HPDE6-E6E7 (cell line): ENCODE results near the gene SULT4A1.
"Not testable (repeated sequence)": the region's sequence is repeated elsewhere in the genome, so short reads cannot be mapped to it uniquely, and the experiment has no call there.

Experiments used
- DNase-seq: peaks from one replicate; pipeline ENCODE4 v3.0.0; 2011; ENCODE audit warnings: missing footprints; ENCODE audit errors: extremely low spot score

Gene SULT4A1, protein sequence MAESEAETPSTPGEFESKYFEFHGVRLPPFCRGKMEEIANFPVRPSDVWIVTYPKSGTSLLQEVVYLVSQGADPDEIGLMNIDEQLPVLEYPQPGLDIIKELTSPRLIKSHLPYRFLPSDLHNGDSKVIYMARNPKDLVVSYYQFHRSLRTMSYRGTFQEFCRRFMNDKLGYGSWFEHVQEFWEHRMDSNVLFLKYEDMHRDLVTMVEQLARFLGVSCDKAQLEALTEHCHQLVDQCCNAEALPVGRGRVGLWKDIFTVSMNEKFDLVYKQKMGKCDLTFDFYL

DNA sequence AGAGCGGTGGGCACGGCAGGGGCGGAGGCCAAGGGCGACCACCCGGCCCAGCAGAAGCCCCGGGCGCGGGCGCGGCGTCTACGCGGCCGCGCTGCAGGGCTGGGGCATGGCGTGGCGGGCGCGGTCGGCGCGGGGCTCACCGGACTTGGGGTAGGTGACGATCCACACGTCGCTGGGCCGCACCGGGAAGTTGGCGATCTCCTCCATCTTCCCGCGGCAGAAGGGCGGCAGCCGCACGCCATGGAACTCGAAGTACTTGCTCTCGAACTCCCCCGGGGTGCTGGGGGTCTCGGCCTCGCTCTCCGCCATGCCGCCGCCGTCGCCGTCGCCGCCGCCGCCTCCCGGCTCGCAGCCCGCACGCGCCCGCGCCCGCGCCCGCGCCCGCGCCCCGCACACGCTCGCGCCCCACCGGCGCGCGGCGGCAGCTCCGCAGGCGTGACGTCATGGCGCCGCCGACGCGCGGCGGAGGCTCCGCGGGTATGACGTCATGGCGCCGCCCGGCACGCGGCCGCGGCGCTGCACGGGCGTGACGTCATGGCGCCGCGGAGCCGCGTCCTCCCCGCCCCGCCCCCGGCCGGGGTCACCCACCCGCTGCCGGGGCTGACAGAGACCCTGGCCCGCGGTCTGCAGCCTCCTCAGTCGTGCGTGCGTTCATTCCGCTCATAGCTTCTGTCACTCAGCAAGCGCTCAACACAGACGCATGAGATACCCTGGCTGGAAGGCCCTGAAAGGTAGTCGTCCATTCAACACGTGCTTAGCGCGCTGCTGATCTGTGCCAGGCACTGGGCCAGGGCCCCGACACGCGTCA, at the start of gene SULT4A1:
Gene SULT4A1 (minus strand): TSS at position 440 of the 808 bp plus-strand sequence. CDS start 131 bp downstream, at position 309.
- DNase-seq: no peak

DNA sequence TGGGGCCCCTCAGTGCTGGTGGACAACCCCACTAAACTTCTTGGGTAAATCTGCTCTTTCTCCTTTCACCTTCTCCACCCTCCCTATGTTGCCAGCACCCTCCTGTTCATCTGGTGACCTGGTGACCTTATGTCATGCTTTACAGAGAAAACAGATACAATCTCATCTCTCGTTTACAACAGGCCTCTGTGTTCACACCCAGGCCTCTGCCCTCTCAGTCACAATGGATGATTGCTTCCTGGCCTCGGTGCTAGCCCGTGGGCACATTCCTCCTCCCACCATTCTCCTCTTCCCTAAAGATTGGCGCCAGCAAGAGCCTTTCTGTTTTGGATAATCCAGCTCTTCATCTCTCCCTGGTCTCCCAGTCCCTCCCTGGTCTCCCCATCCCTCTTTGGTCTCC, 49.0 kb upstream of the SULT4A1 start:
- no peak for DNase-seq

DNA sequence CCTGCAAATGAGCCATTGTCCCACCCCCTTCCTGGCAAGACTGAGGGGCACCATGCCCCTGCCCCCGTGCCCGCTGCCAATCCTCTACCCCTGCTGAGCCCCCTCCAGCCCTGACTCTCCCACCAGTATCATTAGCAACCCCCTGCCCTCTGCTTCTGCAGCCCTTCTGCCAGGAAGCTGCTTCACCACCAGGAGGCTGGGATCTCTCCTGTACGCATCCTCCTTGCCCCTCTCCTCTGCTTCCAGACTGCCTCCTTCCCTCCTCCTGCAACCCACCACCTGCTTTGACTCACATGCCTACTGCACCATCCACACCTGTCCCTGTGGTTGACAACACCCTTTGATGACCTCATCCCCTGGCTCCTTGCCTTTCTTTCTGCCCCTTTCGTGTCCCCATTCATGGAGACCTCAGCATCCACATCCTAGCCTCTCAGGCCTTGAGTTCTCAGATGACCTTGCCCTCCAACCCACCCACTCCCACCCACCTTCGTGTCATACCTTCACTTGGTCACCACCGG, 47.9 kb upstream of the SULT4A1 start:
- no peak for DNase-seq

DNA sequence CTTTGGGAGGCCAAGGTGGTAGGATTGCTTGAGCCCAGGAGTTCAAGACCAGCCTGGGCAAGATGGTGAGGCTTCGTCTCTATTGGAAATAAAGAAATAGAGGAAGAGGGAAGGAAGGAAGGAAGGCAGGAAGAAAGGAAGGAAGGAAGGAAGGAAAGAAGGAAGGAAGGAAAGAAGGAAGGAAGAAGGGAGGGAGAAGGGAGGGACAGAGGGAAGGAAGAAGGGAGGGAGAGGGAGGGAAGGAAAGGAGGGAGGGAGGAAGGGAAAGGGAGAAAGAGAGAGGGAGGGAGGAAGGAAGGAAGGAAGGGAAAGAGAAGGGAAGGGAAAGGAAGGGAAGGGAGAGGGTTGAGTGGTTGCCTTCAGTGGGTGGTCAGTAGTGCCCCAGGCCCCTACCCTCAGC, 47.4 kb upstream of the SULT4A1 start:
- no peak for DNase-seq

DNA sequence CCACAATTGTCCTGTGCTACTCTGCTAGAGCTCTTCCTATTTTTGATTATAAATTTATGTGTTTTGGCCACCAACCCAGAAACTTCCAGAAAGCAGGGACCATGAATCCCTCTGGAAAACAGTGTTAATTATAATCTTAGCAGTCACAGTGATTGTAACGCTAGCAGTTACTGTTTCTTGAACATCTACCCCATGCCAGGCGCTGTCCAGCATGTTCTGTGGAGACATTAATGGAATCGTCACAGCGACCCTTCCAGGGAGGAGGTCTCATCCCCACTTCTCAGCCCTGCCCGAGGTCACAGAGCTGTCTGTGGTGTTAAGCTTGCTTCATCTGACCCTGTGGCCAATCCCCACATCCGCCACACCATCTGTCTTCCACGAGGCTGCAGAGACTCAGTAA, 43.4 kb upstream of the SULT4A1 start:
- no peak for DNase-seq

DNA sequence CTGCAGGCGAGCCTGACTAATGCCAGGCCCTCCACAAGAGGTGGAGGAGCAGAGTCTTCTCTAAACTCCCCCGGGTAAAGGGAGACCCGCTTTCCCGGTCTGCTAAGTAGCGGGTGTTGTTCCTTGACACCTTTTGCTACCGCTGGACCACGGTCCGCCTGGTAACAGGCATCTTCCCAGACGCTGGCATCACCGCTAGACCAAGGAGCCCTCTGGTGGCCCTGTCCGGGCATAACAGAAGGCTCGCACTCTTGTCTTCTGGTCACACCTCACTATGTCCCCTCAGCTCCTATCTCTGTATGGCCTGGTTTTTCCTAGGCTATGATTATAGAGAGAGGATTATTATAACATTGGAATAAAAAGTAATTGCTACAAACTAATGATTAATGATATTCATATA, 42.1 kb upstream of the SULT4A1 start:
- DNase-seq: not testable (repeated sequence)

DNA sequence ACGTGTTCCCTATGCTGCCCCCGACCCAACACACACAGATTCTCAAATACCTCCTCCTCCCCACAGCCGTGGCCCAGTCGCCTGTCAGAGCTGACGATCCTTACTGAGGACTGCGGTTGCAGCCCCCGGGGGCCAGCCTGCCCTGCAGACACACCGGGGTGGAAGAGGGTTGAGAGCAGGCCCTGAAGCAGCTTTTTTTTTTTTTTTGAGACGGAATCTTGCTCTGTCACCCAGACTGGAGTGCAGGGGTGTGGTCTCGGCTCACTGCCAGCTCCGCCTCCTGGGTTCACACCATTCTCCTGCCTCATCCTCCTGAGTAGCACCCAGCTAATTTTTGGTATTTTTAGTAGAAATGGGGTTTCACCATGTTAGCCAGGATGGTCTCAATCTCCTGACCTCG, 40.7 kb upstream of the SULT4A1 start:
- not testable (repeated sequence) for DNase-seq

DNA sequence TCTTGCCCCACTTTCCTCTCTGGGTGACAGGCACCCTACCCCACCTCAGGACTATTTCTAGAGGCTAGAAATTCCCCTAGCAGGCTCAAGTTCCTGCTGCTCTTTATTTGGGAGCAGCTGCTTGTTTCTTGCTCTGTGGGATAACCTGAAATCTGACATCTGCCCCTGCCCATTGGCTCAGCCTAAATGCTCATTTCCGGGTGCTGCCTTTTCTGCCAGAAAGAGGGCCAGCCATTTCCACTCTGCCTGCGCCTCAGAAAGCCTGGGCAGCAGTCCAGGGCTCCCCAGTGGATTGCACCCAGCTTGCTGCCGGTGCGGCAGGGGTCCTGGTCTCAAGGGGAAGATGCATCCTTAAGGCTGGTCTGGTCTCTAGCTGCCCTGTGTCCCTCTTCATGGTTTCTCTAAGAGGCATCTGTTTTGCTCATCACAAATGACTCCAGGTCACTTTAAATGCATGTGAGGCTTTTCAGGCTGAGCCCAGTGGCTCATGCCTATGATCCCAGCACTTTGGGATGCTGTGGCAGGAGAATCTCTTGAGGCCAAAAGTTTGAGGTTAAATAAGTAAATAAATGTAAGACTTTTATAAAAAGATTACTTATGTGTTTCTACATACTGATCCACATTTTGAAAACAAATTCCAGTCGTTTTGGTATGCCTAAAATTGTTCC, 39.8 kb upstream of the SULT4A1 start:
- DNase-seq: no peak

DNA sequence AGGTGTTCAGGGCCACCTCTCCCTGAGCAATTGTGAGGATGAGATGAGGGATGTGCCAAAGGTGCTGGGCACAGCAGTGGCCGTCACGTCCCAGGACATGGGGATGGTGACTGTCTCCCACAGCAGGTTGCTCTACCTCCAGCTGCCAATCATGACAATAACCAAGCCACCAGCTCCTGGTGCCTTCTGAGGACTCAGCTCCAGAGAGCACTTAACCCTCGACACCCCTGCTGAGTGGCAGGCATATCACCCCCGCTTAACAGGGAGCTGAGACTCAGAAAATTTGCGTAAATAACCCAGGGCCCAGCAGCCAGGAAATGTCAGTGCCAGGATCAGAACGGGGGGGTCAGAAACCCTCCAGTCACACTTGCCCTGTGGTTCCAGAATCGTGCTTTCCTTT, 37.9 kb upstream of the SULT4A1 start:
- DNase-seq: no peak

DNA sequence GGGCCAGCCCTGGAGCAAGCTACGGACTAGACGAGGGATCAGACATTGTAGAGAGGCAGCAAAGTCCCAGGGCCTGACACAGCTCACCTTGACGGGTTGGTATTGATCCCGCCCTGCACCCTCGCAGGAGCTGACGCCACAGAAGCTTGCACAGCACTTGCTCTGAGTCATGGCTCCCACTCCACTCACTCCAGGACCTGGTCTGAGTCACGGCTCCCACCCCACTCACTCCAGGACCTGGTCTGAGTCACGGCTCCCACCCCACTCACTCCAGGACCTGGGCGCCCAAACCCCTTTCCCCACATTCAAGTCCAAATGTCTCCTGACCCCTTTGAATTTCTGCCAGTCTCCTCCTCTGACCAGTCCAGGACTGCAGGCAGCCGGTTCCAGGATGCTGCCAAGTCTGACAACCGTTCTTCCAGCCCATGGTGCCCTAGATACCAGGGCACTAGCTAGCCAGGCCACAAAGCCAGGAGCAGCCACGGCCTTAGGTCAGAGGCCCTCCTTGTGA, 35.5 kb upstream of the SULT4A1 start:
- DNase-seq: peak; percentile 58

DNA sequence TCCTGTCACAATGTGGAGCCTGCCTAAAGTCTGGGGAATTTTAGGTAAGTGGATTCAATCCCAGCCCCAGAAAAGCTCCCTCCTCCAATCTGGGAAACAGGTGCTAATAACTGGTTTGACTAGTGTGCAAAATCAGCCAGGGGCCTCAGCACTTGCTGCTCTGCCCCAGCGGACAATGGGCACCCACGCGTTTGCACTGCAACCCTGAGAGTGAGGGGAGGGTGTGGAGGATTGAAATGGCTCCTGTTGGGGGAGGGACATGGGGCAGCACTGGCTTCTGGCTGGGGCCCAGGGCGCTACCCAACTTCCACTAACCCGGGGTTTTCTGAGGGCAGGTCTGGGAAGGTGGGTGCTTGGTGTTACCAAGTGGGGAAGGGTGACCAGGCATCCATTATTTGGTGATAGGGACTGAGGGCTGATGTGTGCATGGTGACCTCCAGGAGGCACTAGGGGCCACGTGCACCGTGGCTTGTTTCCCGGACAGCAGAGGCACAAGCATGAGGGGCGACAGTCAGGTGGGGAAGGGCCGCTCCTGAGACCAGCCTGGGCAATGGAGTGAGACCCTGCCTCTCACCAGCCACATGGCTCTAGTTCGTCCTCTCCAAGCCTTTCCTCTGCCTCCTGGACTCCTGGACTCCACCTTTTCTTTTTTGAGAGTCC, 33.8 kb upstream of the SULT4A1 start:
- no peak for DNase-seq

DNA sequence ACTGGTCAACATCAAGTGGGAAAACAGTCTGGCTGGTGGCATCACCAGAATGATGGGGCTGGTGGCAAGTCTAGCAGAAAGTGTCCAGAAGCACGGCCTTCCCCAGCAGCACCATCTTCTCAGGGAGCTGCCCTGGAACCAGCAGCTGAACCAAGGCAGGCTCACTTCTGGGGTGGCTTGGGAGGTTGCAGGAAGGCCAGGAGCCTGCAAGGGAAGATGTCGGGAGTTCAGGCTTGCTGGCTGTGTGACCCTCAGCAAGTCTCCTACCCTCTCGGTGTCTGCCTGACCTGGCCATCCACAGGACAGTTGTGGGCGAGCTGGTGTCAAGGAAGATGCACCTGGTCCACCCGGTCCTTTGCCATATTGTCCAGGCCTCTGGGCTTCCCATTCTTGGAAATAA, 31.8 kb upstream of the SULT4A1 start:
- DNase-seq: no peak

DNA sequence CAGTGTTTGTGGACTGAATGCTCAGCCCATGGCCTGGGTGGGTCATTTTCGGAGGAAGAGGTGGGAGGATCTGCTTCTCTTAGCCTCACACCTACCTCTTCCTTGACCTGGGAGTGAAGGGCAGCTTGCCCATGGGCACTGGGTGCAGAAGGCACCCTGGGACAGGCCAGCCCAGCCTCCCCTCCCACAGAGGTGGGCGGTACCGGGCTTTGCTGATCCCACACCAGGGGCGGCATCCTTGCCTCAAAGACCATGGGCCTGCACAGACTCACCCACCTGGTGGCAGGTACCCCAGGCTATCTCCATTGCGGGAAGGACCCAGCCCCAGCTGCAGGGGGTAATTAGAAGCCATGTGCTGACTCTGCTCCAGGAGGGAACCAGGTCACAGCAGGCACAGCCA, 31.0 kb upstream of the SULT4A1 start:
- no peak for DNase-seq

DNA sequence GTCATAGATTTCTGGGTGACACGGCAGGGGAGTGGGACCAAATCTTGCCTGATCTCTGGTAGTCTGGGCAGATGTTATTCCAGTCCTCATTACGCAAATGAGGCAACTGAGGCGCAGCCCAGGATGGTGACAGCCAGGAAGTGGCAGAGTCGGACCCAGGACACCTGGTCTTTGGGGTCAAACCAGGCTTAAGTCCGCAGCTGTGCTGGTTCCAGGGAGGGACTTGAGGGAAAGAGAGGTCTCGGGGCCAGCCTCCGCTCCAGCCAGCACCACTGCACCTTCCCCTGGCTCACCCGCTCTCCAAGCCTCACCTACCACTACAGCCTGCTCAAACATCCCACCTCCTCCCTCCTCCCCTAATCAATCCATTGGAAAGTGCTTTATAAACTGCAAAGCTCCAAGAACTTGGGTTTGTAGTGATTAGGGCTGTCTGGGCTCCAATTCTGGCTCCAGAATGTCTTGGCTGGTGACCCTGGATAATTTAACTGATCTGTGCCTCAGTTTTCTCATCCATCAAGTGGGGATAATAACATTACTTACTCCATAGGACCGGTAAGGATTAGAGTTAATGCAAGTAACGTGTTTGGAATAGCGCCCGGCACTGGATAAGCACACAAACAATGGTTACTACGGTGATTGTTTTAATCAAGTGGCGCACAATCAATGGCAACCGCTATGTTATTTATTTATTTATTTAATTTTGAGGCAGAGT, 30.0 kb upstream of the SULT4A1 start:
- no peak for DNase-seq

DNA sequence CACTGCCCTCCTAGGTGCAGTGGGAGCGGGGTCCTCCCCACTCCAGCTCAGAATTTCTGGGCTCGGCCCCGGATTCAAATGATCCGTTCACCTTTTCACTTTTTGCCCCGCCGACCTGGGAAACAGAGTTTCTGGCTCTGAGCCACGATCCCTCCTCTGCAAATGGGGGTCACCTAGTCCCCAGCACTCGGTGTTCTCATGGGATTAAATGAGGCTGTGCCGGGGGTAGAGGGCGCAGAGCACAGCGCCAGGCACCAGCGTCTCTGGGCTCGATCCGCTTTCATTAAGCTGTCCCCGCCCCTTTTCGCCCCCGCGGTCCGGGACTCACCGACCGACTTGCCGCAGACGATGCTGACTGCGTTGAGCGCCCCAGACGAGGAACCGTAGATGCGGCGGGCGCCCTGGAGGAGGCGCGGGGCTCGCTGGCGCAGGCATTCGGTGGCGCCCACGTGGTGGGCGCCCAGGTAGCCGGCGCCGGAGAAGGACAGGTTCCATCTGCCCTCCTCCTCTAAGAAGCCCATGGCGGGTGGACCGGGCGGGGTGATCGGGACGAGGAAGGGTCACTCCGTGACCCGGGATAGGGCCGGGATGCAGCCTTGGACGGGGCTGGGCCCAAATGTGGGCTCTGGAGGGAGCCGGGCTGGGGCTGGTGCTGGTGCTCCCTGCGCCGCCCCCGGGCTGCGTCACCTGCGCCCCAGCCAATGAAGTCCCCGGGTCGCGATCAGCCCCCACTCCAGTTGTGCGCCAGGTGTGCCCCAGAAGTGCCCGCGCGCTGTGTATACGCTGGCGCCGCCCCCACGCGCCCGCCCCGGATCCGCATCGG, 29.3 kb upstream of the SULT4A1 start, which contains the start of gene PNPLA5:
Gene PNPLA5 (minus strand): TSS at position 654 of the 823 bp plus-strand sequence. CDS start 133 bp downstream, at position 521.
- DNase-seq: no peak

DNA sequence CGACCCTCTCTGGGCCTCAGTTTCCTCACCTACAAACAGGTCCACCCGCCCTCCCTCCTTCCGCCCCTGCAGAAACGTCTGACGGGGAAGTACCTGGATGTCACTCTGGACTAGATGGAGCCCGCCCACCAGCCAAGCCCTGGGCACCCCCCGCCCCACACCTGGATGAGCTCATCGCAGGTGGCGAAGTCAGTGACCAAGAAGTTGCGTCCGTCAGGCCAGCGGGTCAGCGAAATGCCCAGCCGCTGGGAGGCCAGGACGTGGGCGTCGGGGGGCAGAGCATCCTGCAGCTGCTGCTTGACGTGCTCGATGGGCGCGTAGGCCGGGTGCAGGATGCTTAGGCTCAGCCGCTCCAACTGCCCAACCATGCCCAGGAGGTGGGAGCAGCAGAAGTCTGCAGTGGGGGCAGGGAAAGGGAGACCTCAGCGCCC, 28.6 kb upstream of the SULT4A1 start:
- no peak for DNase-seq

DNA sequence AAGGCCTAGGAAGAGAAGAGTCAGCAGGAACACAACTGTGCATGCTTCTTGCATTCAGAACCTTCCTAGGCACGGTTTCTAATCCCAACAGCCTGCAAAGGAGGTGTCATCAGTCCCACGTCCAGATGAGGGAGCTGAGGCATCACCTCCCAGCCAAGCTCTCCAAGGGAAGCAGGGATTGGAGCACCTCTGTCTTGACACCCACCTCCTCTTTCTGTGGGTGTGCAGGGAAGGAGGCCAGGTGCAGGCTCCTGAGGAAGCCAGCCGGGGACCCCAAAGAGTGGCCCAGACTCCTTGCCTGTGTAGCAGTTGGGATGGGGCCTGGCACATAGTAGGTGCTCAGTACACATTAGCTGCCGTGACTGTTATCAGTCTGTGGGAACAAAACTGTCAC, 27.5 kb upstream of the SULT4A1 start:
- DNase-seq: peak; percentile 27

DNA sequence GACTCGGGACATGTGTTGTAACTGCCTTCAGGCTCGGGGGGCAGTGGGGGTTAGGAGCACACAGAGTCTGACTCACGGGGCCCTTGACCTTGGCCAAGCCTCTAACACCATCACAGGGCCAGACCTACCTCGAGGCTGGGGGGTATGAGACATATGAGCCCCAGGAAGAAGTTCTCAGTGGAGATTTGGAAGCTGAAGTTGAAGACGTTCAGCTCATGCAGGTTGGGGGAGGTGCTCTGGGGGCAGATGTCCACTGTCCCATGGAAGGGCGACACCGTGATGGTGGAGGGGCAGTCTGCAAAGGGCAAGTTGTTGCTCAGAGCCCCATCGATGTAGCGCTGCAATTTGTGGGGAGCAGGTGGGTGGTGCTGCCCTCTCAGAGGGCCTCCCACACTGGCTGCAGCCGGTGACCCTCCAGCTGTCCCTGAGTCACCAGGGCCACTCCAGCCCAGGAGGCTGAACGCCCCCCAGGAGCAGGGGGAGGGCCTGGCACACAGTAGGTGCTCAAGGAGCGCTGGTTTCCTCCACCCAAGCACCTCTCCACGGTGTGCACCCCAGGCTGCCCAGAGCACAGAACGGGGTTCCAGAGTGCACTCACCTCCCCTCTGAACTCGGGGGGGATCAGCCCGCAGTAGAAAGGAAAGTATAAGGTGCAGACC, 27.0 kb upstream of the SULT4A1 start:
- no peak for DNase-seq

DNA sequence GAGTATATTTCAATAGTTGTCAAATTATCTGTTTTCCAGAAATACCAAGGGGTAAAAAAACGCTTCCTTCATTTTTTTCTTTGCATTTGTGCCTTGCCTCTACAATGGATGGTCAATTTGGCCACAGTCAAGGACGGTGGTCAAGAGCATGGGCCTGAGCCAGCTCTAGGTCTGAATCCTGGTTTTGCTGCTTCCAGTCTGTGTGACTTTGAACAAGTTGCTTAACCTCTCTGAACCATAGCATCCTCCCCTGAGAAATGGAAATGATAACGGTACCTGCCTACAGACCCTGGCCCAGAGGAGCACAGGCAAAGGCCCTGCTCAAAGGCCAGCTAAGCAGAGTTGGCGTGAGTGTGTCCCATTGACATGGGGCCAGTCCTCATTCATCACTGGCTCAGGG, 26.4 kb upstream of the SULT4A1 start:
- no peak for DNase-seq
